Panc1 (cell line): Measurements from ENCODE around the gene FKBP2. TPM values are rescaled to one million over a fixed set of nuclear protein-coding genes. Genes with fewer than 3 reads are reported as not detected.

Source experiments
- ATAC-seq: fragments of 200-7000 bp; cut with Tn5 transposase; 2 replicates; pipeline ENCODE4 v1.9.1; 2020; ENCODE audit warnings: mild to moderate bottlenecking, moderate library complexity
- BruUV-seq: library from RNA; stranded (reverse); fragments of 400-500 nt; replicated peaks from 2 replicates; lab custom pipeline; 2021; lab: Mats Ljungman, UMichigan
- CTCF ChIA-PET: fragments of 300-600 bp; sonication (Branson Sonifier 250); formaldehyde crosslinking; loops from one replicate; lab custom pipeline; 2022; ENCODE audit warnings: antibody characterized with exemption; lab: Charles Lee
- POLR2A ChIA-PET: fragments of 300-600 bp; sonication (Branson Sonifier 250); formaldehyde crosslinking; loops from one replicate; lab custom pipeline; 2022; ENCODE audit warnings: antibody characterized with exemption; lab: Charles Lee
- DNase-seq: peaks from one replicate; pipeline ENCODE4 v3.0.0-alpha.2; 2010; ENCODE audit warnings: low read depth, low spot score
- H3K27ac ChIP-seq: 2 replicates; pipeline ENCODE4 v1.5.1; 2011; ENCODE audit warnings: mild to moderate bottlenecking, low read length, inconsistent platforms
- H3K27me3 ChIP-seq: fragments of 200-500 bp; sonication (Bioruptor generic); 2 replicates; pipeline ENCODE4 v1.6.0; 2014; ENCODE audit warnings: low read length, inconsistent platforms; ENCODE audit not compliant: control insufficient read depth, insufficient read depth
- H3K36me3 ChIP-seq: fragments of 200-500 bp; sonication (Bioruptor generic); 2 replicates; pipeline ENCODE4 v1.5.1; 2014; ENCODE audit warnings: inconsistent platforms, mild to moderate bottlenecking, low read length, moderate library complexity; ENCODE audit not compliant: control insufficient read depth, insufficient read depth
- H3K4me1 ChIP-seq: 2 replicates; pipeline ENCODE4 v1.5.1; 2011; ENCODE audit warnings: inconsistent platforms, mild to moderate bottlenecking, low read length, moderate library complexity; ENCODE audit not compliant: control insufficient read depth, insufficient read depth
- H3K4me3 ChIP-seq, 2 experiments: 2 replicates each; pipeline ENCODE4 v1.5.1; 2011 to 2012; ENCODE audit warnings: low read depth in 2 of 2, low read length in 2 of 2, mild to moderate bottlenecking in 2 of 2, inconsistent platforms in 1 of 2, moderate library complexity in 1 of 2
- H3K9me3 ChIP-seq: fragments of 200-500 bp; sonication (Bioruptor generic); 2 replicates; pipeline ENCODE4 v1.5.1; 2014; ENCODE audit warnings: low read depth, mild to moderate bottlenecking, inconsistent platforms, low read length, moderate library complexity; ENCODE audit not compliant: control insufficient read depth, insufficient read depth
- POLR2AphosphoS5 ChIP-seq: IDR thresholded peaks from 2 replicates; pipeline ENCODE4 v1.6.1; 2012; ENCODE audit warnings: mild to moderate bottlenecking, low read depth, low read length, moderate library complexity
- SIN3A ChIP-seq: IDR thresholded peaks from 2 replicates; pipeline ENCODE4 v1.6.1; 2012; ENCODE audit warnings: low read depth, mild to moderate bottlenecking, low read length, moderate library complexity, borderline replicate concordance; ENCODE audit not compliant: insufficient read depth
- TCF7L2 ChIP-seq: IDR thresholded peaks from 2 replicates; pipeline ENCODE4 v1.6.1; 2011; ENCODE audit warnings: mild to moderate bottlenecking, low read depth, low read length, inconsistent platforms
- in situ Hi-C: cut with HindIII; loops from 2 replicates; pipeline ENCODE4 v1.10.0; 2016; ENCODE audit warnings: low sequenced_read_pairs, low pct_unique_long_range_greater_than_20kb
- intact Hi-C: fragments of 100-400 bp; cut with micrococcal nuclease; formaldehyde crosslinking; loops from one replicate; pipeline ENCODE4 v1.10.0; 2022; ENCODE audit not compliant: unreplicated experiment
- total RNA-seq: library from RNA; stranded (reverse); gene quantifications from one replicate; pipeline ENCODE4 v1.2.1, GENCODE V29; 2021; ENCODE audit not compliant: unreplicated experiment
- TF ChIP-seq, protein P1 (sequence below): fragments of 450-650 bp; IDR thresholded peaks from 2 replicates; pipeline ENCODE4 v1.5.1; 2017; ENCODE audit warnings: mild to moderate bottlenecking
- TF ChIP-seq, protein P2 (sequence below), 2 experiments: IDR thresholded peaks; 2 replicates each; pipeline ENCODE4 v1.6.1; 2011 to 2012; ENCODE audit warnings: low read depth in 2 of 2, control low read depth in 1 of 2, low read length in 1 of 2, mild to moderate bottlenecking in 1 of 2, moderate library complexity in 1 of 2; ENCODE audit not compliant: insufficient read depth in 1 of 2

FKBP2 gene
- total RNA-seq, 1 experiment from 2014 or later: 71.8 TPM

DNA sequence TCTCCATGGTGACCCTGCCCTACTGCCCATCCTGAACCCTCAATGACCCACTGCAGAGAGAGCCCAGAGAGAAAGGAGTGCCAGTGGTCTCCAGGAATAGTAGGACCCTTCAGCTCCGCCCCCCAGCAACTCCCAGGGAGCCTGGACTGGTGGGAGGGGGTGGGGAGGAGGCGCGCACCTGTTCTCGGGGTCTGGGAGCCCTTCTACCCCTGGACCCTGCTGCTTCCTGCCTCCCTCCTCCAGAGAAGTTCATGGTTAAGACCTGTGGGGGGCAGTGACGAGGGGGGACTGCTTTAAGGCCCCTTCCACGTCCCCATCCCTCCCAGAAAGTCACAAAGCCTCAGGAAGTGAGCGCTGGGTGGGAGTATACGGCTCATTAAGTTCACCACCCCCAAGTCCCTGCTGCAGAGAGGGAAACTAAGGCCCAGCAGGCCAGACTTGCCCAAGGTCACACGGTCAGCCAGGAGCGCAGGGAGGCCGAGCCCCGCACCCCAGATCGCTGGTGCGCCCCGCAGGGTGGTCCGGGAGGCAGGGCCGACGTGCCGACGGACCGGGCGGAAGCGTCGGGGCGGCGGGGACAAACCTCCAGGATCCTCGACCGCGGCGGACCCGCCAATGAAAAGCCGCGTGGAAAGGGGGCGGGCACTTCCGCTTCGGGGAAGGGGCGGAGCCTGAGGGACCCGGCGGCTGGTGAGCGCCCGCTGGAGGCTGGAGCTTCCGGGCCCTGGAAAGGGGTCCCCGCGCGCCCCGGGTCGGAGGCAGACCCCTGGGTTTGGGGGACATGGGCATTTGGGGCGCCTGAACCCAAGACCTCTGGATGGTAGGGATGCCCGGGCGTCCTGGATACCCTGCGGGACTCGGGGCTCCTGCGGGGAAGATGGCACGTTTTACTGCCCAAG lies 15.0 kb upstream of the FKBP2 start, which contains the start of the genes NUDT22 and TRPT1:
Gene NUDT22, plus strand, starts transcription at position 667 of the 899 bp plus-strand sequence. CDS start 379 bp downstream, outside the sequence.
Gene TRPT1, minus strand, starts transcription at position 579 of the 899 bp plus-strand sequence. Its CDS starts 326 bp downstream, at position 253.
- TF ChIP-seq, protein P1, sequence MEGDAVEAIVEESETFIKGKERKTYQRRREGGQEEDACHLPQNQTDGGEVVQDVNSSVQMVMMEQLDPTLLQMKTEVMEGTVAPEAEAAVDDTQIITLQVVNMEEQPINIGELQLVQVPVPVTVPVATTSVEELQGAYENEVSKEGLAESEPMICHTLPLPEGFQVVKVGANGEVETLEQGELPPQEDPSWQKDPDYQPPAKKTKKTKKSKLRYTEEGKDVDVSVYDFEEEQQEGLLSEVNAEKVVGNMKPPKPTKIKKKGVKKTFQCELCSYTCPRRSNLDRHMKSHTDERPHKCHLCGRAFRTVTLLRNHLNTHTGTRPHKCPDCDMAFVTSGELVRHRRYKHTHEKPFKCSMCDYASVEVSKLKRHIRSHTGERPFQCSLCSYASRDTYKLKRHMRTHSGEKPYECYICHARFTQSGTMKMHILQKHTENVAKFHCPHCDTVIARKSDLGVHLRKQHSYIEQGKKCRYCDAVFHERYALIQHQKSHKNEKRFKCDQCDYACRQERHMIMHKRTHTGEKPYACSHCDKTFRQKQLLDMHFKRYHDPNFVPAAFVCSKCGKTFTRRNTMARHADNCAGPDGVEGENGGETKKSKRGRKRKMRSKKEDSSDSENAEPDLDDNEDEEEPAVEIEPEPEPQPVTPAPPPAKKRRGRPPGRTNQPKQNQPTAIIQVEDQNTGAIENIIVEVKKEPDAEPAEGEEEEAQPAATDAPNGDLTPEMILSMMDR: no peak; the same call in 1 of the 2 replicates
- peak; percentile 83 for TF ChIP-seq POLR2AphosphoS5
- no peak for TF ChIP-seq TCF7L2
- TF ChIP-seq SIN3A: peak; percentile 88
- TF ChIP-seq, protein P2, sequence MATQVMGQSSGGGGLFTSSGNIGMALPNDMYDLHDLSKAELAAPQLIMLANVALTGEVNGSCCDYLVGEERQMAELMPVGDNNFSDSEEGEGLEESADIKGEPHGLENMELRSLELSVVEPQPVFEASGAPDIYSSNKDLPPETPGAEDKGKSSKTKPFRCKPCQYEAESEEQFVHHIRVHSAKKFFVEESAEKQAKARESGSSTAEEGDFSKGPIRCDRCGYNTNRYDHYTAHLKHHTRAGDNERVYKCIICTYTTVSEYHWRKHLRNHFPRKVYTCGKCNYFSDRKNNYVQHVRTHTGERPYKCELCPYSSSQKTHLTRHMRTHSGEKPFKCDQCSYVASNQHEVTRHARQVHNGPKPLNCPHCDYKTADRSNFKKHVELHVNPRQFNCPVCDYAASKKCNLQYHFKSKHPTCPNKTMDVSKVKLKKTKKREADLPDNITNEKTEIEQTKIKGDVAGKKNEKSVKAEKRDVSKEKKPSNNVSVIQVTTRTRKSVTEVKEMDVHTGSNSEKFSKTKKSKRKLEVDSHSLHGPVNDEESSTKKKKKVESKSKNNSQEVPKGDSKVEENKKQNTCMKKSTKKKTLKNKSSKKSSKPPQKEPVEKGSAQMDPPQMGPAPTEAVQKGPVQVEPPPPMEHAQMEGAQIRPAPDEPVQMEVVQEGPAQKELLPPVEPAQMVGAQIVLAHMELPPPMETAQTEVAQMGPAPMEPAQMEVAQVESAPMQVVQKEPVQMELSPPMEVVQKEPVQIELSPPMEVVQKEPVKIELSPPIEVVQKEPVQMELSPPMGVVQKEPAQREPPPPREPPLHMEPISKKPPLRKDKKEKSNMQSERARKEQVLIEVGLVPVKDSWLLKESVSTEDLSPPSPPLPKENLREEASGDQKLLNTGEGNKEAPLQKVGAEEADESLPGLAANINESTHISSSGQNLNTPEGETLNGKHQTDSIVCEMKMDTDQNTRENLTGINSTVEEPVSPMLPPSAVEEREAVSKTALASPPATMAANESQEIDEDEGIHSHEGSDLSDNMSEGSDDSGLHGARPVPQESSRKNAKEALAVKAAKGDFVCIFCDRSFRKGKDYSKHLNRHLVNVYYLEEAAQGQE (IDR thresholded peaks at IDR 0.05; ENCODE audit: insufficient read depth in 1 of 2, low read depth in 2 of 2, low read length in 1 of 2): no peak
- peak; percentile 81 for ATAC-seq
- in situ Hi-C loops: no loop called here
- TSS peak; percentile 64 for BruUV-seq
- Histone ChIP-seq H3K36me3 (peaks cover 2% of the 10 kb centered on the region), H3K27me3 (no peaks in the 10 kb centered on the region), H3K9me3 (no peaks in the 10 kb centered on the region), H3K4me1 (peaks cover 18% of the 10 kb centered on the region), H3K4me3 (peak within 1 kb of the TSS; percentile 76 to 86), H3K27ac (peak within 1 kb of the TSS; percentile 90)
- ChIA-PET CTCF (interaction anchor here (0.7 kb wide), 1 partner anchor 11 kb away, joined by 3 read pairs; no protein-coding TSS in a partner anchor), POLR2A (interaction anchor here (0.6 kb wide), 1 partner anchor 64 kb away, joined by 5 read pairs; no protein-coding TSS in a partner anchor)
- intact Hi-C loops: no loop called here
- DNase-seq: no peak

DNA sequence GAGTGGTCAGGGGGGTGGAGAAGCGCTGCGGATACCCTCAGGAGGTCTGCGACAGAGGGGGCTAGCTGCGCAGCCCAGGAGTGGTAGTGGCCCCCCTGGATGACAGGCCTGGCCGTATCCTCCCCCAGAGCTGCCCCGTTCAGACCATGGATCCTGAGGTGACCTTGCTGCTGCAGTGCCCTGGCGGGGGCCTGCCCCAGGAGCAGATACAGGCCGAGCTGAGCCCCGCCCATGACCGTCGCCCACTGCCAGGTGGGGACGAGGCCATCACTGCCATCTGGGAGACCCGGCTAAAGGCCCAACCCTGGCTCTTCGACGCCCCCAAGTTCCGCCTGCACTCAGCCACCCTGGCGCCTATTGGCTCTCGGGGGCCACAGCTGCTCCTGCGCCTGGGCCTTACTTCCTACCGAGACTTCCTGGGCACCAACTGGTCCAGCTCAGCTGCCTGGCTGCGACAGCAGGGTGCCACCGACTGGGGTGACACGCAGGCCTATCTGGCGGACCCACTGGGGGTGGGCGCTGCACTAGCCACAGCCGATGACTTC lies 14.3 kb upstream of the FKBP2 start:
- DNase-seq (no peak), ATAC-seq (peak; percentile 56)
- in situ Hi-C loops: no loop called here
- peak overlapping the region; percentile 76 to 86 for H3K4me3 ChIP-seq
- TF ChIP-seq POLR2AphosphoS5: no peak
- TF ChIP-seq, protein P2 (IDR thresholded peaks at IDR 0.05; ENCODE audit: insufficient read depth in 1 of 2, low read depth in 2 of 2, low read length in 1 of 2): no peak
- no peak for TF ChIP-seq TCF7L2
- TF ChIP-seq, protein P1: no peak
- no peak; the same call in 1 of the 2 replicates for TF ChIP-seq SIN3A
- CTCF ChIA-PET: no interaction called here
- POLR2A ChIA-PET: interaction anchor here (0.6 kb wide), 2 partner anchors 48 to 64 kb away, joined by 4 to 5 read pairs; no protein-coding TSS in a partner anchor
- H3K27ac ChIP-seq: peak overlapping the region; percentile 90
- H3K4me1 ChIP-seq: peaks cover 23% of the 10 kb centered on the region
- no peaks in the 10 kb centered on the region for H3K27me3 ChIP-seq
- no peaks in the 10 kb centered on the region for H3K9me3 ChIP-seq
- BruUV-seq: TSS peak; percentile 88
- intact Hi-C loops: no loop called here
- H3K36me3 ChIP-seq: peaks cover 2% of the 10 kb centered on the region
